ENCODE data around the gene SREBF2.
"Not testable (repeated sequence)": the region's sequence is repeated elsewhere in the genome, so short reads cannot be mapped to it uniquely, and the experiment has no call there.

Gene SREBF2

GRCh38 chr22:41948928-41949296, 116.0 kb downstream of the SREBF2 start:
- not testable (repeated sequence) for DNase-seq

- DNase-seq: peak; percentile 8
Observed at GRCh38 chr22:41949297-41949965, 116.5 kb downstream of the SREBF2 start.

- DNase-seq: no peak
Observed at GRCh38 chr22:41951898-41952474, 119.1 kb downstream of the SREBF2 start, which contains the start of gene SMIM45. Gene SMIM45 (plus strand): TSS chr22:41952150.

GRCh38 chr22:41952713-41953112, 119.8 kb downstream of the SREBF2 start:
- DNase-seq: no peak

Data from NCI-H345 (cell line).